ENCODE measurements around the gene HSF2BP. TPM values are rescaled to one million over a fixed set of nuclear protein-coding genes. Genes with fewer than 3 reads are reported as not detected.
A peak's percentile ranks its signal among the peaks of the same experiment; 100 is the strongest.

HSF2BP gene
- total and polyA plus RNA-seq, 2 experiments from 2014 or later = 0.22 to 3.6 TPM

- Histone ChIP-seq H3K9me3 (ENCODE audit: low read depth) (no peaks in the 10 kb centered on the region), H3K27me3 (no peaks in the 10 kb centered on the region), H3K4me1 (ENCODE audit: low read depth) (peaks cover 2% of the 10 kb centered on the region), H3K36me3 (no peaks in the 10 kb centered on the region), H3K27ac (no peak overlapping the region), H3K4me3 (no peak overlapping the region)
- DNase-seq (ENCODE audit: low read depth in 1 of 2, low spot score in 1 of 2) = no peak
- TF ChIP-seq CTCF (IDR thresholded peaks at IDR 0.05; ENCODE audit: low read depth, low read length) = no peak
Measured at GRCh38 chr21:43588957-43589356, 70.3 kb downstream of the HSF2BP start.

GRCh38 chr21:43585924-43586413 lies 73.3 kb downstream of the HSF2BP start:
- no peak overlapping the region for H3K27ac ChIP-seq
- no peak for TF ChIP-seq CTCF (IDR thresholded peaks at IDR 0.05; ENCODE audit: low read depth, low read length)
- DNase-seq (ENCODE audit: low read depth in 1 of 2, low spot score in 1 of 2) = peak; percentile 35 to 100

DNA sequence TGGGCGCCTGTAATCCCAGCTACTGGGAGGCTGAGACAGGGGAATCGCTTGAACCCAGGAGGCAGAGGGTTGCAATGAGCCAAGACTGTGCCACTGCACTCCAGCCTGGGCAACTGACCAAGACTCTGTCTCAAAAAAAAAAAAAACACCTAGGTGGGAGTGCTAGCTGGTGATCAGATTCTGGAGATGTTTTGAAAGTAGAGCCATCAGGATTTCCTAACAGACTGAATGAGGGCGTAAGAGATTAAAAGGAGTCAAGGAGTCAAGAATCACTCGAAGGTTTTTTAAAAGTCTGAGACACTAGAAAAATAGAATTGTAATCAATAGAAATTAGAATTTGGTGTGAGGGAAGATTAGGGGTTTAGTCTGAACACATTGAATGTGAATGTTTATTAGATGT lies 73.8 kb downstream of the HSF2BP start:
- Histone ChIP-seq H3K27ac (no peak overlapping the region), H3K36me3 (no peaks in the 10 kb centered on the region), H3K27me3 (no peaks in the 10 kb centered on the region), H3K9me3 (ENCODE audit: low read depth) (no peaks in the 10 kb centered on the region), H3K4me3 (no peak overlapping the region), H3K4me1 (ENCODE audit: low read depth) (peaks cover 2% of the 10 kb centered on the region)
- TF ChIP-seq CTCF (IDR thresholded peaks at IDR 0.05; ENCODE audit: low read depth, low read length) = no peak
- peak in 1 of 2 donors; percentile 44 for DNase-seq (ENCODE audit: low read depth in 1 of 2, low spot score in 1 of 2)

More at GRCh38 chr21:43585924-43586413, 73.3 kb downstream of the HSF2BP start:
- H3K36me3 ChIP-seq = no peaks in the 10 kb centered on the region
- no peaks in the 10 kb centered on the region for H3K27me3 ChIP-seq
- H3K4me3 ChIP-seq = no peak overlapping the region
- H3K9me3 ChIP-seq (ENCODE audit: low read depth) = no peaks in the 10 kb centered on the region
- H3K4me1 ChIP-seq (ENCODE audit: low read depth) = peaks cover 2% of the 10 kb centered on the region

- H3K27ac ChIP-seq = no peak overlapping the region
Measured at GRCh38 chr21:43581453-43581852, 77.8 kb downstream of the HSF2BP start.

GRCh38 chr21:43578677-43579303 lies 80.5 kb downstream of the HSF2BP start:
- Histone ChIP-seq H3K4me1 (ENCODE audit: low read depth) (peaks cover 12% of the 10 kb centered on the region), H3K27me3 (no peaks in the 10 kb centered on the region), H3K27ac (no peak overlapping the region), H3K9me3 (ENCODE audit: low read depth) (no peaks in the 10 kb centered on the region), H3K4me3 (no peak overlapping the region), H3K36me3 (no peaks in the 10 kb centered on the region)
- TF ChIP-seq CTCF (IDR thresholded peaks at IDR 0.05; ENCODE audit: low read depth, low read length) = no peak
- DNase-seq (ENCODE audit: low read depth in 1 of 2, low spot score in 1 of 2) = peak in 1 of 2 donors; percentile 92

More at GRCh38 chr21:43581453-43581852, 77.8 kb downstream of the HSF2BP start:
- H3K4me1 ChIP-seq (ENCODE audit: low read depth) = peaks cover 1% of the 10 kb centered on the region
- H3K9me3 ChIP-seq (ENCODE audit: low read depth) = no peaks in the 10 kb centered on the region
- no peaks in the 10 kb centered on the region for H3K27me3 ChIP-seq
- H3K36me3 ChIP-seq = no peaks in the 10 kb centered on the region
- TF ChIP-seq CTCF (IDR thresholded peaks at IDR 0.05; ENCODE audit: low read depth, low read length) = no peak
- DNase-seq (ENCODE audit: low read depth in 1 of 2, low spot score in 1 of 2) = no peak
- H3K4me3 ChIP-seq = no peak overlapping the region
